ENCODE results near the gene HMSD.

DNA sequence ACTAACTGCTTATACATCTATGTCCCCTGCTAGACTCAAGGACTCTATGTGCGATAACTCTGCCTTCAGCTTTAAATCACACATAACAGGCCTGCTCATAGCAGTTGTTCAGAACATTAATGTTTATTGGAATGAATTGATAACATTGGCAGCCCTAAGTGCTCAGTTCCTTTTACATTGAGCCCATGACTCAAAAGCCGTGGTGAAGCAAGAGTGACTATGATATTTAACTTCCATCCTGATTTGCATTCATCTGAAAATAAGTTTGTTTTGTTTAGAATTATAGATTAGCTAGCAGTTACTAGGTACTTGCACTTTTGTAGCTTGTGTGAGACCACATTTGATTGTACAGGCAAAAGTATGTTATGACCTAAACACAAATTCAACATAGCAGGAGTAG lies 27.1 kb upstream of the HMSD start:
- TF ChIP-seq, protein P1, sequence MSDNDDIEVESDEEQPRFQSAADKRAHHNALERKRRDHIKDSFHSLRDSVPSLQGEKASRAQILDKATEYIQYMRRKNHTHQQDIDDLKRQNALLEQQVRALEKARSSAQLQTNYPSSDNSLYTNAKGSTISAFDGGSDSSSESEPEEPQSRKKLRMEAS (IDR thresholded peaks at IDR 0.05): no peak
- TF ChIP-seq TCF12 (IDR thresholded peaks at IDR 0.05; ENCODE audit: low read depth) (no peak), EP300 (IDR thresholded peaks at IDR 0.05; ENCODE audit: borderline replicate concordance) (no peak), YY1 (IDR thresholded peaks at IDR 0.05; ENCODE audit: low read depth) (no peak), CREB1 (IDR thresholded peaks at IDR 0.05; ENCODE audit: low read depth) (no peak), RAD21 (IDR thresholded peaks at IDR 0.05; ENCODE audit: low read depth) (no peak), REST (IDR thresholded peaks at IDR 0.05; ENCODE audit: low read depth) (no peak), NFIC (IDR thresholded peaks at IDR 0.05) (no peak), TAF1 (IDR thresholded peaks at IDR 0.05; ENCODE audit: low read depth) (no peak), EGR1 (IDR thresholded peaks at IDR 0.05) (no peak), FOXM1 (IDR thresholded peaks at IDR 0.05; ENCODE audit: borderline replicate concordance, low read depth) (no peak), TEAD4 (IDR thresholded peaks at IDR 0.05) (no peak), CEBPB (IDR thresholded peaks at IDR 0.05) (no peak)
